ENCODE results near the gene CBFA2T2.
"Not testable (repeated sequence)": the region's sequence is repeated elsewhere in the genome, so short reads cannot be mapped to it uniquely, and the experiment has no call there.

CBFA2T2 gene

GRCh38 chr20:33553516-33553915 lies 63.6 kb downstream of the CBFA2T2 start:
- H3K4me1 ChIP-seq (ENCODE audit: control insufficient read depth, insufficient read depth, low read length), result peaks cover 11% of the 10 kb centered on the region
- no peak overlapping the region for H3K27ac ChIP-seq (ENCODE audit: low read depth, low read length)
- no peak overlapping the region for H3K9ac ChIP-seq (ENCODE audit: low read depth, low read length)
- no peaks in the 10 kb centered on the region for H3K27me3 ChIP-seq (ENCODE audit: control insufficient read depth, insufficient read depth, low read length)
- H3K36me3 ChIP-seq (ENCODE audit: control insufficient read depth, insufficient read depth, low read length), result no peaks in the 10 kb centered on the region; the same call in 1 of the 2 replicates
- H3K4me3 ChIP-seq (ENCODE audit: low read depth, low read length), result no peak overlapping the region
- no peaks in the 10 kb centered on the region for H3K9me3 ChIP-seq (ENCODE audit: control insufficient read depth, insufficient read depth, low read length)

- Histone ChIP-seq H3K4me3 (ENCODE audit: low read depth, low read length) (no peak overlapping the region), H3K27ac (ENCODE audit: low read depth, low read length) (peak overlapping the region; percentile 50)
Observed at GRCh38 chr20:33554914-33555420, 65.1 kb downstream of the CBFA2T2 start.

DNA sequence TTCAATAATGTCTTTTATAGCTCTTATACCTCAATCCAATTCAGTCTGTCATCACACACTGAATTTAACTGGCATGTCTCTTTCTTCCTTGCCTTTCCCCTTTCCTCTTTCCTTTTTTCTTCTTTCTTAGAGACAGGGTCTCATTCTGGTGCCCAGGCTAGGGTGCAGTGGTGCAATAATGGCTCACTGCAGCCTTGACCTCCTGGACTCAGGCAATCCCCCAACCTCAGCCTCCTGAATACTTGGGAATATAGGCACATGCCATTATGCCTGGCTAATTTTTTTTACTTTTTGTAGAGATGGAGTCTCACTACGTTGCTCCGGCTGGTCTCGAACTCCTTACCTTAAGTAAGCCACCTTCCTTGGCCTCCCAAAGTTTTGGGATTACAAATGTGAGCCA lies 65.9 kb downstream of the CBFA2T2 start:
- H3K36me3 ChIP-seq (ENCODE audit: control insufficient read depth, insufficient read depth, low read length), result no peaks in the 10 kb centered on the region; the same call in 1 of the 2 replicates
- H3K4me1 ChIP-seq (ENCODE audit: control insufficient read depth, insufficient read depth, low read length), result peaks cover 11% of the 10 kb centered on the region
- H3K4me3 ChIP-seq (ENCODE audit: low read depth, low read length), result no peak overlapping the region
- H3K27ac ChIP-seq (ENCODE audit: low read depth, low read length), result no peak overlapping the region
- H3K9me3 ChIP-seq (ENCODE audit: control insufficient read depth, insufficient read depth, low read length), result no peaks in the 10 kb centered on the region
- no peaks in the 10 kb centered on the region for H3K27me3 ChIP-seq (ENCODE audit: control insufficient read depth, insufficient read depth, low read length)
- no peak overlapping the region for H3K9ac ChIP-seq (ENCODE audit: low read depth, low read length)

More at GRCh38 chr20:33554914-33555420, 65.1 kb downstream of the CBFA2T2 start:
- Histone ChIP-seq H3K27me3 (ENCODE audit: control insufficient read depth, insufficient read depth, low read length) (no peaks in the 10 kb centered on the region), H3K36me3 (ENCODE audit: control insufficient read depth, insufficient read depth, low read length) (no peaks in the 10 kb centered on the region; the same call in 1 of the 2 replicates), H3K9ac (ENCODE audit: low read depth, low read length) (no peak overlapping the region), H3K4me1 (ENCODE audit: control insufficient read depth, insufficient read depth, low read length) (peaks cover 11% of the 10 kb centered on the region), H3K9me3 (ENCODE audit: control insufficient read depth, insufficient read depth, low read length) (no peaks in the 10 kb centered on the region)

- Histone ChIP-seq H3K27me3 (ENCODE audit: control insufficient read depth, insufficient read depth, low read length) (no peaks in the 10 kb centered on the region), H3K36me3 (ENCODE audit: control insufficient read depth, insufficient read depth, low read length) (no peaks in the 10 kb centered on the region), H3K27ac (ENCODE audit: low read depth, low read length) (no peak overlapping the region), H3K4me1 (ENCODE audit: control insufficient read depth, insufficient read depth, low read length) (peaks cover 11% of the 10 kb centered on the region), H3K9me3 (ENCODE audit: control insufficient read depth, insufficient read depth, low read length) (no peaks in the 10 kb centered on the region), H3K4me3 (ENCODE audit: low read depth, low read length) (no peak overlapping the region), H3K9ac (ENCODE audit: low read depth, low read length) (no peak overlapping the region)
Observed at GRCh38 chr20:33556246-33556645, 66.3 kb downstream of the CBFA2T2 start.

DNA sequence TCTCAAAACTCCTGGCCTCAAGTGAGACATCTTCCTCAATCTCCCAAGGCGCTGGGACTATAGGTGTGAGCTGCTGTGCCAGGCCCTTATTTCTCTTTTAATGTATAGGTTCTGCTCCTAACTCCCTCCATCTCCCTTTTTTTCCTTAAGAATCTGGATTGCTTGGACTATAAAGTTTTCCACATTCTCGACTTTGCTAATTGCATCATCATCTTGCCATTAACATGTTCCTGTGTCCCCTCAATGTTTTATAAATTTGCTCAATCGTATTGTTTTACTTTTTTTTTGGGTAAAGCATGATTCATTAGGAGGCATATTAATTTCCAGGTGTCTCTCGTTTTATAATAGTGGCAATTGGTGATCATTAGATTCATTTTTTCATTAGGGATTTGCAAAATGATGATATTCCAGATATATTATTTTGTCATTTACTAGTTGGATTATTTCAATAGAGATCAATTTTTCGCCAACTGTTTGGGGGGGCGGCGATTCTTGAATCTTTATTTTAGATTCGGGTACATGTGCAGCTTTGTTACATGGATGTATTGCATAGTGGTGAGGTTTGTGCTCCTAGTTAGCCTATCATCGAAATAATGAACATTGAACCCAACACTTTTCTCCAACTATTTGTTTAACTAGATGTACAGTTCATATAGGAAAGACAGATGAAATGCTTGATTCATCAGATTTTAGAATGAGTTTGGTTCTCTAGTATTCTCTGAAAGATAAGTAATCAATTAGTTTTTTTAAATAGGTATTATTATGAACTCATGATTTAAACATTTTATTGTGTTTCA lies 68.7 kb downstream of the CBFA2T2 start:
- Histone ChIP-seq H3K9me3 (ENCODE audit: control insufficient read depth, insufficient read depth, low read length) (no peaks in the 10 kb centered on the region), H3K4me1 (ENCODE audit: control insufficient read depth, insufficient read depth, low read length) (peaks cover 17% of the 10 kb centered on the region), H3K27me3 (ENCODE audit: control insufficient read depth, insufficient read depth, low read length) (no peaks in the 10 kb centered on the region), H3K9ac (ENCODE audit: low read depth, low read length) (no peak overlapping the region), H3K27ac (ENCODE audit: low read depth, low read length) (no peak overlapping the region), H3K36me3 (ENCODE audit: control insufficient read depth, insufficient read depth, low read length) (no peaks in the 10 kb centered on the region), H3K4me3 (ENCODE audit: low read depth, low read length) (no peak overlapping the region)

GRCh38 chr20:33559212-33559611 lies 69.3 kb downstream of the CBFA2T2 start:
- Histone ChIP-seq H3K9me3 (ENCODE audit: control insufficient read depth, insufficient read depth, low read length) (no peaks in the 10 kb centered on the region), H3K4me3 (ENCODE audit: low read depth, low read length) (no peak overlapping the region), H3K27ac (ENCODE audit: low read depth, low read length) (no peak overlapping the region), H3K9ac (ENCODE audit: low read depth, low read length) (no peak overlapping the region), H3K27me3 (ENCODE audit: control insufficient read depth, insufficient read depth, low read length) (no peaks in the 10 kb centered on the region), H3K4me1 (ENCODE audit: control insufficient read depth, insufficient read depth, low read length) (peaks cover 17% of the 10 kb centered on the region), H3K36me3 (ENCODE audit: control insufficient read depth, insufficient read depth, low read length) (no peaks in the 10 kb centered on the region)

GRCh38 chr20:33560026-33560425 lies 70.1 kb downstream of the CBFA2T2 start:
- Histone ChIP-seq H3K9me3 (ENCODE audit: control insufficient read depth, insufficient read depth, low read length) (no peaks in the 10 kb centered on the region), H3K27me3 (ENCODE audit: control insufficient read depth, insufficient read depth, low read length) (no peaks in the 10 kb centered on the region), H3K4me3 (ENCODE audit: low read depth, low read length) (no peak overlapping the region), H3K36me3 (ENCODE audit: control insufficient read depth, insufficient read depth, low read length) (no peaks in the 10 kb centered on the region), H3K27ac (ENCODE audit: low read depth, low read length) (no peak overlapping the region), H3K9ac (ENCODE audit: low read depth, low read length) (no peak overlapping the region), H3K4me1 (ENCODE audit: control insufficient read depth, insufficient read depth, low read length) (peaks cover 11% of the 10 kb centered on the region)

DNA sequence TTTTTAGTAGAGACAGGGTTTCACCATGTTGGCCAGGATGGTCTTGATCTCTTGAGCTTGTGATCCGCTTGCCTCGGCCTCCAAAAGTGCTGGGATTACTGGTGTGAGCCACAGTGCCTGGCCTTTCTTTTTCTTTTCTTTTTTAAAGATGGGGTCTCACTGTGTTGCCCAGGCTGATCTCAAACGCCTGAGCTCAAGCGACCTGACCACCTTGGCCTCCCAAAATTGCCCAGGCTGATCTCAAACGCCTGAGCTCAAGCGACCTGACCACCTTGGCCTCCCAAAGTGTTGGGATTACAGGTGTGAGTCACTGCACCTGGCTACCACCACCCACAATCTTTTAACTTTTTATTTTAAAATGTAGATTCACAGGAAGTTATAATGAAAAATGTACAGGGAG lies 71.2 kb downstream of the CBFA2T2 start:
- H3K4me1 ChIP-seq (ENCODE audit: control insufficient read depth, insufficient read depth, low read length); H3K4me3 ChIP-seq (ENCODE audit: low read depth, low read length); H3K27me3 ChIP-seq (ENCODE audit: control insufficient read depth, insufficient read depth, low read length); H3K9me3 ChIP-seq (ENCODE audit: control insufficient read depth, insufficient read depth, low read length); H3K36me3 ChIP-seq (ENCODE audit: control insufficient read depth, insufficient read depth, low read length); H3K9ac ChIP-seq (ENCODE audit: low read depth, low read length); H3K27ac ChIP-seq (ENCODE audit: low read depth, low read length): not testable (repeated sequence)

- no peaks in the 10 kb centered on the region for H3K36me3 ChIP-seq (ENCODE audit: control insufficient read depth, insufficient read depth, low read length)
- no peak overlapping the region for H3K4me3 ChIP-seq (ENCODE audit: low read depth, low read length)
- H3K27ac ChIP-seq (ENCODE audit: low read depth, low read length), result no peak overlapping the region
- no peak overlapping the region for H3K9ac ChIP-seq (ENCODE audit: low read depth, low read length)
- no peaks in the 10 kb centered on the region for H3K9me3 ChIP-seq (ENCODE audit: control insufficient read depth, insufficient read depth, low read length)
- H3K4me1 ChIP-seq (ENCODE audit: control insufficient read depth, insufficient read depth, low read length), result peaks cover 9% of the 10 kb centered on the region
- no peaks in the 10 kb centered on the region for H3K27me3 ChIP-seq (ENCODE audit: control insufficient read depth, insufficient read depth, low read length)
Observed at GRCh38 chr20:33561692-33562601, 72.1 kb downstream of the CBFA2T2 start.

DNA sequence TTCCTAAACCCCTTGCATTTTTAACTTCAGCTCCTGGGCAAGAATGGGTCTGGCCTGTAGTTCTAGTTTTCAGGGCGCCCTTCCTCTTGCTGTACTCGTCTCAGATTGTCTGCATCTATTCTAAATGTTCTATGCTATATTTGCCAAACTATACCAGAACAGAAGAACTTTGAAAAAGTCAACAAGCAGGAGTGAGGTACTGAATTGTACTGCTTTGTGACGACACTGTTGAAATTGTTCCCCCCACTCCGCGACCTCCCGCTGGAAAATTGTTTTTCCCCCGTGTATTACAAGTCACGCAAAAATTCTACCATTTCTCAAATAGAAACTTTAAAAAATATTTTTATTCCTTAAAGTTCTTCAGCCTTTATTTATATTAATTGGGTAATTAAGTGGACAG lies 73.9 kb downstream of the CBFA2T2 start:
- Histone ChIP-seq H3K27ac (ENCODE audit: low read depth, low read length) (no peak overlapping the region), H3K9me3 (ENCODE audit: control insufficient read depth, insufficient read depth, low read length) (no peaks in the 10 kb centered on the region), H3K4me1 (ENCODE audit: control insufficient read depth, insufficient read depth, low read length) (peaks cover 23% of the 10 kb centered on the region), H3K27me3 (ENCODE audit: control insufficient read depth, insufficient read depth, low read length) (no peaks in the 10 kb centered on the region), H3K9ac (ENCODE audit: low read depth, low read length) (no peak overlapping the region), H3K36me3 (ENCODE audit: control insufficient read depth, insufficient read depth, low read length) (no peaks in the 10 kb centered on the region), H3K4me3 (ENCODE audit: low read depth, low read length) (no peak overlapping the region)

Data from HUES48 (cell line).